ENCODE results near the gene TEC.

The TEC gene

DNA sequence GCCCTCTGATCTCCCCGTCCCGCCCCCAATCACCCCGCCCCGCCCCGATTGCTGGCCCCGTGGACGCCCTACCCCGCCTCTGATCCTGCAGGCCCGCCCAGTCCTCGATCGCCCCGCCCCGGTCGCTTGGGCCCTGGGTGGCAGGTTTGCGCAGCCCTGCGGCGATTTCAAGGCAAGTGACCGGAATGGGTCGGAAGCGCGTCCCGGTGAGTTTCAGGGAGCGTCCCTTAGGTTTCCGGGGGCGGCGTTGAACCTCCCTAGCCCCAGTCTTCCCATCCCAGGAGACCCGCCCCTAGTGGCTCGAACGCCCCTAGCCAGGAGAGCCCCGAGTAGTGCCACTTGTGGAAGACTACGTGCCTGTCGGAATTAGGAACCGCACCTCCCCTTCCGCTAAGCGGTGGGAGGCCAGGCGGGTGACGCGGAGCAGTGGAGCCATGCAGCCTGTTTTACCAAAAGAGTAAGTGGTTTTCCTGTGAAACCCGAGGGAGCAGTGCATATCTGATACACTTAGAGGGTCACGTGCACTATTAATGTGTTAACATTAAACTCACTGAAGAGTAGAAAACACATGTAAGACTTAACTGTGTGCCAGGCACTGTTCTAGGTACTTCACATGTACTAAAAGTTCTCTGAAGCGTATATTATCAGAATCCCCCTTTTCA, 354 bp upstream of the TEC start:
- DNase-seq (ENCODE audit: low read depth in 2 of 2) = peak; percentile 65 to 76

DNA sequence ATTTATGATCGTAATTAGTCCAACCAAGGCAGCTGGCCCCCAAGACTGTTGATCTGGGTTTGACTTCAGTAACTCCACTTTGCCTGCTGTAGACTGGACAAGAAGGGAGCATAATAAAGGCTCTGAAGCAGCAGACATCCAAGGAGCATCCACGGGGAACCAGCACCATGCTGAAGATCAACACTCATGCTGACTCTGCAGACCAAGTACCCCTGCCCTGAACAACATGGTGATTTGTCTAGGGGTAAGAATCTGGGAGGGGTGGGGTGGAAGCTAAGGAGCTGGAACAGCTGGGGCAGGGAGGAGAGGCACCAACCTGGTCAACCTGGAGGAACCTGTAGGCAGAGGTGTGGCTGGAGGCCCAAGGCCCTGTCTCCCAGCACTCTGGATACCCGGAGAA, 2.1 kb downstream of the TEC start:
- DNase-seq (ENCODE audit: low read depth in 2 of 2) = no peak

DNA sequence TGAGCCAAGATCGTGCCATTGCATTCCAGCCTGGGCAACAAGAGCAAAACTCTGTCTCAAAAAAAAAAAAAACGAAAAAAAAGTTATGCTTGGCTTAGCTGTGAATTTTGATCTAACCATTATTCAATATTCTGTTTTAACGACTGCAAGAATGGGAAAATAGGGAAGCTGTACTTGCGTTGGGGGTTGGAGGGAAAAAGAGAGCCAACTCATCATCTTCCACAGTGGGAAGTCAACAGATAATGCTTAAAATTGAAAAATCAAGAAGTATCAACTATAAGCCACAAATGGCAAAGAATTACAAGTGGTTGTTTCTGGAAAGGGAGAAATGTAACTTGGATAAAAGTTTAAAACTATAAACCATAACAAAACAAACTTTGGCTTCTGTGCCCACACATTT, 2.9 kb downstream of the TEC start:
- DNase-seq (ENCODE audit: low read depth in 2 of 2) = no peak

DNA sequence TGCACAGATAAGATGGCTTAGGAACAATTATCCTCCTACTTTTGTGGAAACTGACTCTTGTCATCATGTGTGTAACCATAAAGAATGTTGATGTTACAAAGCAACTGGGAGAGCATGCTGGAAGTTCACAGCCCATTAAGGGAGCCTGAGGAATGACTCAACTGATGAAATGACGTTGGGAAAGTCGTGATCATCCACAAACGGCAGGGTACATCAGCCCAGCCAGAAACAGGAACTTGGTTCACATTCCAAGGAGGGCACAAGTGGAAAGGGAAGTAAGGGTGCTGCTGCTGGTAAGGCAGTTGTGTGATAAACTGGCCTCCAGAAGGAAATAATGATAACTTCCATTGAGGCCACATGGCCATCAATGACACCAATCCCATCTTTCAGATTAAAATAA, 6.7 kb downstream of the TEC start:
- DNase-seq (ENCODE audit: low read depth in 2 of 2) = no peak

DNA sequence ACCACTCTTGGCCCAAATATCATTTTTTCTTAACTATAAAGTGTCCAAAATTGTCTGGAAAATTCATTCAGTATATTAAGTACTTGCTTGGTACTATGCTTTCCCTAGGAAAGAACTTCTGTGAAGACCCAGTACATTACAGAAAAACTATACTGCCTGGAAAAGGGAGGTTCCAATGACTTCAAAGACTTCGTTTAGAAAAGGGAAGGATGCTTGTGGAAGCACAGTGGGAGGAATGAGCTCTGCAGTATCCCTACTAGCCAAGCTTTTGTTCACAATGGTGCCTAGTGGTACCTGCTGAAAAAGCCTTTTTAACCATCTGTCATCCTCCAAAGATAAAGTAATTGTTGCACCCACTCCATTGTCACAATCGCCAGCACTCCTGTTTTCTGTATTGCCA, 7.2 kb downstream of the TEC start:
- no peak for DNase-seq (ENCODE audit: low read depth in 2 of 2)

DNA sequence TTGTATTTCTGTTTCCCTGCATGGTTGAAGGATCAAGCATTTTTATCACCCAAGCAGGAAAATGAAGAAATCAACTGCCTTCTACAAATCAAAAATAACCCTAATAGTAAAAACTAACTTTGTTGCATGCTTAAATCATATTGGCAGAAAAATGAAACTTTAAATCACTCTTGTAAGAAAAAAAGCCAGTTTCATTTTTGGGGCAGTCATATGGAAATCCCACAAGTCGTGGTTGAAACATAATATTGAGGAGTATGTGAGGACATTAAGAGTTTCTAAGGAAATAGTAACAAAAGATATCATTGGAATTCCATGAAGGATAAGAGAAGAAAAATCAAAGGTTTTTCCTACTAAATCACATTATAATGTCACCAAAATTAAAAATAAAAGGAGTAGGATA, 8.4 kb downstream of the TEC start:
- DNase-seq (ENCODE audit: low read depth in 2 of 2) = no peak

DNA sequence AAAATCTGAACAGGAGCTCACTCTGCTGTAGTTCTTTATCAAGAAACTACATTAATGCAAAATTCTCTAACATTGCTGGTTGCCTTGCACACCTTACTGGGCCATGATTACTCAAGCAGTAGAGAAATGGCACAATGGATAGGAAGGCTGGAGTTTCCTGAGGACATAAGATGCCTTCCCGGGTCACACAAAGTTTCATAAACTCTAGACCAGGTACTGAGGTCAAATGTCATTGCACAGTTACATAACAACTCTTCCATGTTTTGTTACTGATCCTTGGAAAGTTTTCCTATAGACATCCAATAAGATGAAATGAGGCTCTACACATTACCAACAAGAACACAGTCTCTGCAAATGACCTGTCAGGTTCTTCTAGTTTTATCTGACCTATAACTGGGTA, 9.9 kb downstream of the TEC start:
- DNase-seq (ENCODE audit: low read depth in 2 of 2) = no peak

DNA sequence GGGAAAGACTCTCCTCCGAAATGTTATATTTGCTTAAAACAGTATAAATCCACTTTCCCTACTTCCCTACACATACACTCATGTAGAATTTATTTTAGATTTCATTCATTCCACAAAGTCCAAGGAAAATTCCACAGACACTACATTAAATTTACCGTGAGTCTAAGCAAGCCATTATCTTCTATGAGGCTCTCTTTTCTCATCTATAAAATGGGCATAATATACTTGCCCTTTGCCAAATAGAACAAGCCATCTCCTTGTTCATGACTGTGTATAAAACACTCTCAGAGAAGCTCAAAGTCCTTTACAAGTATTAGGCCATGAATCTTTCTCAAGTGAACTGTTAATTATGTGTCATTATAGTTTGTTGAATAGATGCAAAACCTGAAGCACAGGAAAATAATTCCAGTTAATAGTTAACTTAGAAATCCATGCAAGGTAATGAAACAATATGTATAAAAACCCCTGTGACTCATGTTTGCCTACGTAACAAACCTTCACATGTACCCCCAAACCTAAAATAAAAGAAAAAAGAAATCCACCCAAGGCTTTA, 10.7 kb downstream of the TEC start:
- no peak for DNase-seq (ENCODE audit: low read depth in 2 of 2)

DNA sequence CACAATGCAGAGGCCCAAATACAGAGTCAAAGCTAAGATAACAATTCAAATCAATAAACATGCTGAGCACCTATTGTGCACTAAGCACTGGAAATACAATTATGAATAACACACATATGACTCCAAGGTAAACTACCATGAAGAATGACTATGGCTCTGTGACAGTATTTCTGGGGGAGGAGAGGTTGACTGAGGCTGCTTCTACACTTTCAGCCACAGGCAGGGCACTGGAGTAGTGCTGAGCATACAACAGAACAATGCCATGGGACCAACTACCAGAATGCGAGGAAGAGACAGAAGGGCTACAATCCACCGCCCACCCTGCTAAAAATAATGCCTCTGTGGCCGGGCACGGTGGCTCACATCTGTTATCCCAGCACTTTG, 13.7 kb downstream of the TEC start:
- no peak for DNase-seq (ENCODE audit: low read depth in 2 of 2)

DNA sequence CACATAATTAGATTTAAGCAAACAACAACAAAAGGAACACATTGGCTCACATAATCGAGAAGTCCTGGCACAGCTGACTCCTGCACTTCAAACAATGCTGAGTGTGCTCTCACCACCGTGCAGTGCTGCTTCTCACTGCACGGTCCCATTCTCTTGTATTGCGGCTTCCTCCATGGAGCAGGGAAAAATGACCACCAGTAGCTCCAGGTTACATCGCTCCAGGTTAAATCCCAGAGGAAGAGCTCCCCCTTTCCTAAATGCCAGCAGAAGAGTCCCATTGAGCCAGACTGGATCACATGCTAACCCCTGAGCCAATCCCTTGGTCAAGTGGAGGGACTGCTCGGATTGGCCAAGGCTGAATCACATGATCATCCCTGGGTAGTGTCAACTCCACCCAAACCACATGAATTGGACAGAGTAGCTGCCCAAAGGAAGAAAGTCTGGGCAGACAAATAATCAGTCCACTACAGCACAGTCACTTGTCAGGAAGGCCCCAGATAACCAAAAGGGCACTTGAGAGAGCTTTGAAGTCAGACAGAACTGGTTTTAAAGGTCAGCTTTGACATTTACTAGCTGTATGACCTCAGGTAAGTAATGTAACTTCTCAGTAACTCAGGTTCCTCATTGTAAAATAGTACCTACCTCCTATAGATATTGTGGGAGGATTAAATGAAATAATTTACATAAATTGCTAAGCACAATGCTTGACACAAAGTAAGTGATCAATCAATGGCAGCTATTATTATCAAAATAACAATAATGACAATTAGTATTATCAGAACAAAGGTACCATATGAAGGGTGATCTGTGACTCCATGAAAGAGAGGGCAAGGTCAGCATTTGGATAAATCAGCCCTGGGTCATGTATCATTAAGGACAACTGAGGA, 14.3 kb downstream of the TEC start:
- no peak for DNase-seq (ENCODE audit: low read depth in 2 of 2)

DNA sequence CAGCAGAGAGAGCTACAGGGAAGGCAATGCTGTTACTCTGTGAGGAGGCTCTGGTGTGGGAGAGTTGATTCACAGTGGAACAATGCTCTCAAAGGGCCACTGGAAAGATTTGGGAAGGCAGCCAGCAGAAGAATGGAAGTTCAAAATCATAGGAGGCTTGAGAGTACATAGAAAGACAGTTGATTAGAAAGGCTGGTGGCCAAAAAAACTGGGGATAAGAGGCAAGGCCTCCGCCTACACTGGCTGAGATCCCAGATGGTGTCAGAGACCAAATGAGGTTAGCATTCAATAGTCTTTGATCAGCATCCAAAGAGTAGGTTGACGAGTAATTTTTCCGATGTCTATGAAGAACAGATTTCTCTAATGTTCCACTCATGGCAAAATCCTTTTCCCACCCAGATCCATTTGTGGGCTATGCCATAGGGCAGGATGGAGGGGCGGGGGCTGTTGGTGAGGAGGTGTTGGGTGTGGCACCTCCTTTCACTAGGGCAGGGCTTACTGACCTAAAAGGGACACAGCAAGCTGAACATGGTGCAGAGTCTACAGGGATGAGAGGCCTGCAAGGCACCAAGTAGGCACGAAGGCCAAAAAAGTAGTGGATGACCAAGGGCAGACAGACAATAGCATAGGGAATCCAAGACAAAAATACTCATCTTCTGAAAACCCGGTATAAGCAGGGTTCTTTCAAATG, 15.1 kb downstream of the TEC start:
- DNase-seq (ENCODE audit: low read depth in 2 of 2) = no peak

DNA sequence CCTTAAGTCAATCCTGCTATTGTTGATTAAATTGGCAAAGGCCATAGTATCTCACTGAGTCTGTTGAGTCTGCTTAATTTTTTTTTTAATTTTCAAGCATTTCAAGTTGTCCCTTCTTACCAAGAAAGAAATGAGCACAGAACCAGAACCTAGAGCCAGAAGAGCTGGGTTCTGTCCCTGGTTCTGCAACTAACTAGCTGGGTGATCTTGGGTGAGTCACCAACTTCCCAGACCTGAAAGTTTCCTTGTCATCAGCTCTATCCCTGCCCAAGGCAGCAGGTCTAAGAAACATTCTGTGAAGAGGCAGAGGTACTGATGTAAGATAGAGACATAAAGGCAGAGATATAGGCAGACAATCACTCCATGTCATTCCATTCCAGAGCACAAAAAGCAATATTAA, 17.3 kb downstream of the TEC start:
- no peak for DNase-seq (ENCODE audit: low read depth in 2 of 2)

DNA sequence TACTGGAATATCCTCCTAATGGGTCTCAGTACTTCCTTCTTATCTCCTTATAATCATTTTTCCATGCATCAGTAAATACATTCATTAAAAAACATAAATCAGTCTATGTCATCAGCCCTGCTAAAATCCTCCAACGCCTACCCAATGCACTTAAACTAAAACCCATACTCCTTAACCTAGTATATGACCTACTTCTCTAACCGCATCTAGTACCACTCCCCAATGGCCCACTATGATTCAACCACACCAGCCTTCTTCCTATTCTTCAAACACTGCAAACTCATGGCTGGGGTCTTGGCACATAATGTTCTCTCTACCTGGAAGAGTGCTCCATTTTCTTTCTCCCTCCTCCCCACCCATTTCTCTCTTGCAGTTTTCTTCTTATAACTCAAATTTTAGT, 18.7 kb downstream of the TEC start:
- no peak for DNase-seq (ENCODE audit: low read depth in 2 of 2)

DNA sequence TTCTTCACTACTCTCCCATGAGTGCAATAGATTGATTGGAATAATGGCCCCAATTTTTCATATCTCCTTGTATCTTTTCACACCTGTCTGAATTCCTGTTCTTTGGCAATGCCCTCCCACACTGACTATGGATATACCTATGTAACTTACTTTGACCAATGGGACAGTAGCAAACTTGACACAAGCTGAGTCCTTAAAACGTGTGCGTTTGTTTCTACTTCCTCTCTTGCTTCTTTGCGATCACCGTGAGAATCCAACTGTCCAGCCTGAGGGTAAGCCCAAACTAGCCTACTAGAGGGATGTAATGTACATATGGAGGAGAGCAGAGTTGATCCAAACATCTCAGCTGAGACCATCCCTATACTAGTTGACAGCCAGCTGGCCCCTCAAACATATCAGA, 19.3 kb downstream of the TEC start:
- no peak for DNase-seq (ENCODE audit: low read depth in 2 of 2)

DNA sequence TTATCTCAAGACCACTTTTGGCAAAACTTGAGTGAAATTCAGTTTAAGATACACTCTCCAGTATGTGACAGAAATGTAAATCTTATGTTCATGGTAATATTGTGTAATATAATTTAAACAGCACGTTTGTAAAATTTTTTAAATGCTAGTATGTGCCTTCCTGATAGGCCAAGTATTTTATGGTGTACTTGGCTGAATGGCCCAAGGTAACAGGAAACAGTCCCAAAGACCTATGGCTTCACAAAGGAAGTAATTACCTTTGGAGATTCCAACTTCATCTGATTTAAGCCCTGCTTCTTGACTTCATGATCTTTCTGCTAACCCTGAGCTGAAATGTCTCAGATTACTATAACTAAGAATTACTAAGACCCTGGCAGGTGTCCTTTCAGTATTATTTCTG, 20.3 kb downstream of the TEC start:
- no peak for DNase-seq (ENCODE audit: low read depth in 2 of 2)

DNA sequence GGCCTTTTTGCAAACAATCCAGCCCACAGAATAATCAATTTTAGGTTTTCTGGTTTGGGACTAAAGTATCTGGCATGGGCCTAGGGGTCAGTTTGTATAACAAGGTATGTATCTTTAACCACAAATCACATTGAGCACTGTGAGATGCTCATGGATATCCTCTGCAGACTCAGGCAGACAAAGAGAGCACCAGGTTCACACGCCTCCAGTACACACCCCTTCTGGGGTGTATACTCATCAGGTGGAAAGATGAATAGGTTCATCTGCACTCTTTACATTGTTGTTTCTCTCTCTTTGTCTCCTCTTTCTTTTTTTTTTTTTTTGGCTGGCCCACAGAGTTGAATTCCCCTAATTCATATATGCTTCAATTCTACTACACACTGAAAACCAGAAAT, 21.1 kb downstream of the TEC start:
- no peak for DNase-seq (ENCODE audit: low read depth in 2 of 2)

DNA sequence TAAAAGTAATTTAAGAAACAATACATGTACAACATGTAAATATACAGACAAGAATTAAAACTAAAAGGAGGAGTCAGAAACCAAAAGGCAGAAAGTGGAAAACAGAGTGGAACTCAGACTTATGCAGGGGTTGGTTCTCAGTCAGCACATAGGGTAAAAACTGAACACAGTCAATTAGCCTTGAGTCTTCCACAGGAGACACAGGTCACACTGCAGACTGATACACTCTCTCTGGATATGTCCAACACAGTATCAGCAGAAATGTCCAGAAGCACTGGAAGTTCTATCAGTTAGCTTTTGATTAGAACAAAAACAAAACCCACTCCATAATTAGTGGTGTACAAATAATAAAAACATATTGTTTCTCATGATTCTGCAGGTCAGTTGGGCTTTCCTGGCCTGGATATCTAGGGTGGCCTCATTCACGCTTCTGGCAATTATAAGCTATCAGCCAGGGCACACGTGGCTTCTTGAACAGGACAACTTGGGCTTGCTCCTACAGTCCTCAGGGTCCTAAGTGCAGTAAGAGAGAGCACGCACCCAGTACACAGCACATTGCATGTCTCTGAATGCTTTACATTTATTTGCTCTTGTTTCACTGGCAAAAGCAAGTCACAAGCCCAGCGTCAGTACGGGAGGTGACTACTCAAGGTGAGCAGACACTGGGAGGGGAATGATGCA, 21.6 kb downstream of the TEC start:
- no peak for DNase-seq (ENCODE audit: low read depth in 2 of 2)

DNA sequence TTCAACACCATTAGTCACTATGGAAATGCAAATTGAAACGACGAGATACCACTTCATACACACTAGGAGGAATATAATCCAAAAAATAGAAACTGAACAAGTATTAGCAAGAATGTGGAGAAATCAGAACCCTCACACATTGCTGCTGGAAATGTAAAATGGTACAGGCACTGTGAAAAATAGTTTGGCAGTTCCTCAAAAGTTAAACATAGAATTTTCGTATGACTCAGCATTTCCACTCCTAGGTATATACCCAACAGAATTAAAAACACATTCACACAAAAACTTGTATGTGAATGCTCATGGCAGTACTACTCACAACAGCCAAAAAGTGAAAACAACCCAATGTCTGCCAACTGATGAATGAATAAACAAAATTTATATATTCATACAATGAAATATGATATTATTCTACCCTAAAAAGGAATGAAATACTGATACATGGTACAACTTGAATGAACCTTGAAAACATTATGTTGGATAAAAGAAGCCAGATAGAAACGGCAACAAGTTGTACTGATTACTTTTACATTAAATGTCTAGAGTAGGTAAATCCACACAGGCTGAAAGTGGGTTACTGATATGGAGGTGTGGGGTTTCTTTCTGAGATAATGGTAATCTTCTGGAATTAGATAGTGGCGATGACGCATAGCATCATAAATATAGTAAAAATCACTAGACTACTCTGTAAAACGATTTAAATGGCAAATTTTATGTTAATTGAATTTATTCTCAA, 22.3 kb downstream of the TEC start:
- no peak for DNase-seq (ENCODE audit: low read depth in 2 of 2)

DNA sequence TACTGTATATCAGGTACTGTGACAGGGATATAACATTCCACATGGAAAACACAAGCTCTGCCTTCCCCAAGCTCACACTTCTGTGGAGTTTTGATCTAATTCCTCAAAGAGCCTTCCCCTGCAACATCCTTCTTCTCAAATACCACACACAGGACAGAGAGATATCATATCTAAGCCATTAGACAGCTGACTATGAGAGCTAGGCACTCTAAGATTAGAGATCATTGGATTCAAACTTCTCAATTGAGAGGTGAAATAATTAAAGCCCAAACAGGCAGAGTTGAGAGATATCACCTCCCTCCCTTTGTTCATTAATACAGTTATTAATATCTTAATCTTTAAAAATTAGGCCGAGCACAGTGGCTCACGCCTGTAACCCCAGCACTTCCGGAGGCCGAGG, 25.0 kb downstream of the TEC start:
- DNase-seq (ENCODE audit: low read depth in 2 of 2) = no peak

DNA sequence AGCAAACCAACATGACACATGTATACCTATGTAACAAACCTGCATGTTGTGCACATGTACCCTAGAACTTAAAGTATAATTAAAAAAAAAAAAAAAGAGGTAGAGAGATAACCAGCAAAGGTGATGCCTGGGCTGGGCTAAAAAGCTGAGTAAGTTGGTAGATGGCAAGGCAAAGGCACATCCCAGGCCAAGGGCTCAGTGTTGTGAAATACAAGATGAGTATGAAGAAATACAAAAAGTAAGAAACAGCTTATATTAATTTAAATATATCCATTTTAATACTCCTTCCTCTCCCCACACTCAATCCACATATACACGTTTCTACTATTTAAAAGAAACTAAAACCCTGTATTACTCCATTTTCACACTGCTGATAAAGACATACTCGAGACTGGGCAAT, 25.8 kb downstream of the TEC start:
- no peak for DNase-seq (ENCODE audit: low read depth in 2 of 2)

DNA sequence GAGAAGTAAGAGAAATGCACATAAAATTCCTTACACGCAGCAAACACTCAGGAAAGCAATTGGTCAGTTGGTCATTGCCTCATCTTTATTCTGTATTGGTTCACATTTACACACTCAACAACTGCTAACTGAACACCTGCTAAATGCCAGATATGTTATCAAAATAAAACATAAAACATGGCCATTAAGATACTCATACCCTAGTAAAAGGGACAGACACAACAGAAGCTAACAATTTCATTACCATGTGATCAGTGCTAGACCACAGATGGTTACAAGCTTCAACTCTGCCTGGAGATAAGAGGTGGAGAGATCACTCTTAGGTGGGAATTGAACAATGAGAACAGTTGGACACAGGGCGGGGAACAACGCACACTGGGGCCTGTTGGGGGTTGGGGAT, 26.2 kb downstream of the TEC start:
- no peak for DNase-seq (ENCODE audit: low read depth in 2 of 2)

Data from stimulated activated CD8-positive, alpha-beta memory T cell treated with anti-CD3 and anti-CD28 coated beads, Interleukin-2, amount 100 ng/mL, for 1 hour (primary cell).